CD4-positive, alpha-beta T cell treated with Interleukin-17A for 4 hours (primary cell): Measurements from ENCODE around the gene ITGB7.
A peak's percentile ranks its signal among the peaks of the same experiment; 100 is the strongest.
"Not testable (repeated sequence)": the region's sequence is repeated elsewhere in the genome, so short reads cannot be mapped to it uniquely, and the experiment has no call there.

Experiments used
- DNase-seq: peaks from one replicate; pipeline ENCODE4 v3.0.0-alpha.2; 2020; ENCODE audit warnings: mixed read lengths

The ITGB7 gene

DNA sequence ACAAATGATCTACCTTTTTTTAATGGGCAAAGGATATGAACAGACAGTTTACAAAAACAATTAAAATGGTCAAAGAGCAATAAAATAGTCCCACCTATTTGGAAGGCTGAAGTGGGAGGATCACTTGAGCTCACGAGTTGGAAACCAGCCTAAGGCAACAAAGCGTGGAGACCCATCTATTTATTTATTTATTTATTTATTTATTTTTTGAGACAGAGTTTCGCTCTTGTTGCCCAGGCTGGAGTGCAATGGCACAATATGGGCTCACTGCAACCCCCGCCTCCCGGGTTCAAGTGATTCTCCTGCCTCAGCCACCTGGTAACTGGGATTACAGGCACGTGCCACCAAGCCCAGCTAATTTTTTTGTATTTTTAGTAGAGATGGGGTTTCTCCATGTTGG lies 29.6 kb downstream of the ITGB7 start:
- DNase-seq: not testable (repeated sequence)

DNA sequence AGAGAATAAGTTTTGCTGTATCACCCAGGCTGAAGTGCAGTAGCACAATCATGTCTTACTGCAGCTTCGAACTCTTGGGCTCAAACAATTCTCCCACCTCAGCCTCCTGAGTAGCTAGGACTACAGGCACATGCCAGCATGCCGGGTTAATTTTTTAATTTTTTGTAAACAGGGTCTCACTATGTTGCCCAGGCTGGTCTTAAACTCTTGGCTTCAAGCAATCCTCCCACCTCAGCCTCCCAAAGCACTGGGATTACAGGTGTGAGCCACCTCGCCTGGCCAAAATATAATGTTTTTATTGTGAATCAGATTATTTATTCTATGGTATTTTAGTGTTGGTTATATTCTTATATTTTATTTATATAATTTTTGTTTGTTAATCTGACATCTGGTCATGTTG lies 30.3 kb downstream of the ITGB7 start:
- no peak for DNase-seq

DNA sequence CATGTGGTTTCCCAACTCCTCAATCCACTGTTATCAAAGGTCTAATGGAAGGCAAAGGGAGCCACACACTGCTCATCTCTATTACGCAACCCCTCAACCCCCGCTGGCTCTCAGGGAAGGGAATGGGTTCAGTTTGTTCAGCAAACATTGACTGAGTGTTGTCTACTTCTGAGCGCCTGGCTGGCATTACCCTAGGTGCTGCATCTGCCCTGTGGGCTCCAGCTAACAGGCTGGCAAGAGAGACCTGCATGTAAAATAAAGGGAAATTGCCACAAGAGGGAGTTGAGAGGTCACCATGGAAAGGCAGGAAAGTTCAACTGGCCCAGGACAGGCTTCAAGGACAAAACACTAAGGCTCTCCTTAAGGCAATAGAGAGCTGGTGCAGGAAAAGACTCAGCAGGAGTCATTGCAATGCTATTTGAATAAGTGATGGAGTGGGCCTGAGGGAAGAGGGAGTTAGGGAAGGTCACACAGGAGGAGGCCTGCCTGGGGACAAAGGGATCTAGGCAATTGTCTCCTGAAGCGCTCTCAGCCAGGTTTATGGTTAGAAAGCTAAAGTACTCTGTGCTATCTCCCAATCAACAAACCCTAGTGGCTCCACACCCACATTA lies 32.1 kb downstream of the ITGB7 start:
- no peak for DNase-seq

GRCh38 chr12:53173085-53173715 lies 33.9 kb downstream of the ITGB7 start:
- DNase-seq: no peak

- DNase-seq: no peak
Measured at GRCh38 chr12:53172352-53172751, 34.7 kb downstream of the ITGB7 start.

DNA sequence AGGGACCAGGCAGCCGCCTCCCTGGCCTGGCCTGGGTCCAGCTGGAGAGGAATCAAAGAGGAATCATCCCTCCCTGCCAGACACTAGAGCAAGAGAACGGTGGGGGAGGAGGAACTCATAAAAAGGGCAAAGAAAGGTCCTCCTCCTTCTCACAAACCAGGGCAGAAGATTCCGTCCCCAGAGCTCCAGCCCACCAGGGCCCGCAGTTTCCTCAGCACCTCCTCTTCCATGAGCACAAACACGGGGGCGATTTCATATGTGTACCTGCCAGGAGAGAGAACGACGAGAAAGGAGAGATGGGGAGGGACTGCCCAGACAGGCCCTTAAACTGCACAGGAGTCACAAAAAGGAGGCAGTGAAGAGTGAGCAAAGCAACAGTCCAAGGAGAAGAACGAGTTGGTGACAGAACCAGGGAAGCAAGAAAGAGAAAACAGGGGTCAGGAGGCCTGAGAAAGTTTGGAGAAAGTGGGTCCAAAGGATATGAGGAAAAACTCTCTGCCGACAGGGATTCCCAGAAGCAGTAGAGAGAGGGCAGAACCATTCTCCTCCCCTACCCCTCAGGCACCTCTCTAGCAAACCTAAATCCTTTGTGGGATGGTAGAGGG lies 35.2 kb downstream of the ITGB7 start:
- no peak for DNase-seq

DNA sequence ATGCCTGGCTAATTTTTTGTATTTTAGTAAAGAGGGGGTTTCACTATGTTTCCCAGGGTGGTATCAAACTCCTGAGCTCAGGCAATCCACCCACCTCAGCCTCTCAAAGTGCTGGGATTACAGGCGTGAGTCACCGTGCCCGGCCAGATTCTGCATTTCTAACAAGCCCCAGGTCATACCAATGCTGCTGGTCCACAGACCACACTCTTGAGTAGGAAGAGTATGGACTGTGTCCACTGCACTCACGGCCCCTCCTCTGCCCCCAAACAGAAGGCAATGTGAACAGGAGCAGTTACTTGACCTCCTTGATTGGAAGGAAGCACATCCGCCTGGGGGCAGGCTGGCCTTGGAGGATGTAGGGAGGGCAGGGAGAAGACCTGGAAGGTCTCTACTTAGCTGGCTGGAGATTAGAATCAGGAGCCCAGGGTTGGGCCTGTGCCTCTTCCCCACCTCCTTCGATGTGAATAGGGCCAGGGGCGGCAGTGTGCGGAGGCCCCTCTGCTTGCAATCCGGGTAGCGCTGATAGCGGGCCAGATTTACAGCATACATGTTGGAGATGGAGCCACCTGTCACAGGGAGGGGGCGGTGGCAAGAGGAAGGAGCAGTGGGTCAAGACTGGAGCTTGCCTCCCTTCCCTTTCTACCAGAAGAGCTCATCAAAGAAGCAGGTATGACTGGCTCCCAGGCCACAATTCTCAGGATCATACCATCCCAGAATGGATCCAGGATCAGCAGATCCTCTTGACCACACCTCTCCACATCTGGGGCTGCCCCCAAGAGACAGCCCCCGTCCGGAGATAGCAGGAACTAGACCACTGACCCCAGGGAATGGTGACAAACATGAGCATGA lies 36.0 kb downstream of the ITGB7 start:
- no peak for DNase-seq

DNA sequence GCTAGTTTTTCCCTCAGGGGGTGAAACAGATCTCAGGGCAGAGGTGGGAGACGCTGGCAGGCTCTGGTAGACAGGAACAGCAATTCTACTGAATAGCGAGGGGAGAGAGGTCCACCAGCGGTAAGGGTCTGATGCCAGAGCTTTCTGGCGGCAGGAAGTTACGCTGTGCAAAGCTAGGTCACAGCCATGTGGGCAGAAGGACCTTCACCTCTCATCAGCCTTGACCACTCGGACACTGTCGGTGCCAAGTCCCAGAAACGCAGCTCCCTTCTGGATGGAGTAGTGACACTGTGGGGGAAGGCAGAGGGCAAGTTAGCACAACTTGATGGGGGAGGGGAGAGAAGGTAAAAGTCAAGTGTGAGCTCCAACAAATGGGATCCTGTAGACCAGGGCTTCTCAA lies 36.8 kb downstream of the ITGB7 start:
- DNase-seq: no peak

DNA sequence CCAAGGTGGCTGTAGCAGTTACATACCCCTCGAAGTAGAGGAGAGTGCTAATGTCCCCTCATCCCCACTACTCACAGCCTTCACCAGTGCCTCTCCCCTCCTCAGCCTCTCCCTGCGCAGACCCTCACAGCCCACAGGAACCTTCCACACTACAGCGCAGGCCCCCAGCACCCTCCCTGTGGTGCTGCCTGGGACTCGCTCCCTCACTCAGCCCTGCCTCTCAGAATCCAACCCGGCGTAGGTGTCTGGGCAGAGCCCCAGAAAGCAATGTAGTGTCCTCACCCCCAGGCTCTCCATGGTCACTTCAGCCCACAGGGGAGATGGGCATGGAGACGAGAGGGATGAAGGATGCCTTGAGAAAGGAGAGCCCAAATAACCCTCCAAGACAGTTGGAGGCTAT lies 37.4 kb downstream of the ITGB7 start:
- no peak for DNase-seq

GRCh38 chr12:53166837-53167236 lies 40.2 kb downstream of the ITGB7 start:
- no peak for DNase-seq

DNA sequence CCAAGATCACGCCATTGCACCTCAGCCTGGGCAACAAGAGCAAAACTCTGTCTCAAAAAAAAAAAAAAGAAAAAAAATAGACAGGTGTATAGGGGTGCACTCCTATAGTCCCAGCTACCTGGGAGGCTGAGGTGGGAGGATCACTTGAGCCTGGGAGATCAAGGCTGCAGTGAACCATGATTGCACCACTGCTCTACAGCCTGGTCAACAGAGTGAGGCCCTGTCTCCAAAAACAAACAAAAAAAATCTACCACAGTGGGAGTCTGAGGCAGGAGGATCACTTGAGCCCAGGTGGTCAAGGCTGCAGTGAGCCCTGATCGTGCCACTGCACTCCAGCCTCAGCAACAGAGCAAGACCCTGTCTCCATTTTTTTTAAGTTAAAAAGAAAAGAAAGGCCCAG lies 44.0 kb downstream of the ITGB7 start:
- DNase-seq: not testable (repeated sequence)

- no peak for DNase-seq
Measured at GRCh38 chr12:53161119-53161911, 45.7 kb downstream of the ITGB7 start.

GRCh38 chr12:53160673-53161072 lies 46.4 kb downstream of the ITGB7 start:
- DNase-seq: no peak

GRCh38 chr12:53160000-53160399 lies 47.1 kb downstream of the ITGB7 start:
- DNase-seq: no peak

- peak; percentile 94 for DNase-seq
Measured at GRCh38 chr12:53159195-53159839, 47.7 kb downstream of the ITGB7 start.

DNA sequence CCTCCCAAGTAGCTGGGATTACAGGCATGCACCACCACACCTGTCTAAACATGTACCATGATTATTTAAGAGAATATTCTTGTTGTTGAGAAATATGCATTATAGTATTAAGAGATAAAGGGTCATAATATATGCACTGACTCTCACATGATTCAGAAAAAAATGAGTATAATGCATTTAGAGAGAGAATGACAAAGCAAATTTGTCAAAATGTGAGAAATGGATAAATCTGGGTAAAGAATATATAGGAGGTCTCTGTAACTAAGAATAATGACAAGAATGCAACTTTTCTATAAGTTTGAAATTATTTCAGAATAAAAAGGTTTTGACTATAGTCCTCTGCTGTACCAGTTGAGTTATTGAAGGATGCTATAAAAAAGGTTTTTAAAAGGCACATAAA lies 54.7 kb downstream of the ITGB7 start:
- DNase-seq: no peak

GRCh38 chr12:53151039-53151438 lies 56.0 kb downstream of the ITGB7 start:
- DNase-seq: no peak

- DNase-seq: no peak
Measured at GRCh38 chr12:53147653-53148052, 59.4 kb downstream of the ITGB7 start.

DNA sequence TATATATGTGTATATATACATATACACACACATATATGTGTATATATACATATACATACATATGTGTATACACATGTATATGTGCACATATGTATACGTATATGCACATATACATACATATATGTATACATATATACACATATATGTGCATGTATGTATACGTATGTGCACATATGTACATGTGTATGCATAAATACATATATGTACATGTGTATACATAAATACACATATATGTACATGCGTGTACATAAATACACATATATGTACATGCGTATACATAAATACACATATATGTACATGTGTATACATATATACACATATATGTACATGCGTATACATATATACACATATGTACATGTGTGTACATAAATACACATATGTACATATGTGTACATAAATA lies 59.9 kb downstream of the ITGB7 start:
- DNase-seq: no peak

DNA sequence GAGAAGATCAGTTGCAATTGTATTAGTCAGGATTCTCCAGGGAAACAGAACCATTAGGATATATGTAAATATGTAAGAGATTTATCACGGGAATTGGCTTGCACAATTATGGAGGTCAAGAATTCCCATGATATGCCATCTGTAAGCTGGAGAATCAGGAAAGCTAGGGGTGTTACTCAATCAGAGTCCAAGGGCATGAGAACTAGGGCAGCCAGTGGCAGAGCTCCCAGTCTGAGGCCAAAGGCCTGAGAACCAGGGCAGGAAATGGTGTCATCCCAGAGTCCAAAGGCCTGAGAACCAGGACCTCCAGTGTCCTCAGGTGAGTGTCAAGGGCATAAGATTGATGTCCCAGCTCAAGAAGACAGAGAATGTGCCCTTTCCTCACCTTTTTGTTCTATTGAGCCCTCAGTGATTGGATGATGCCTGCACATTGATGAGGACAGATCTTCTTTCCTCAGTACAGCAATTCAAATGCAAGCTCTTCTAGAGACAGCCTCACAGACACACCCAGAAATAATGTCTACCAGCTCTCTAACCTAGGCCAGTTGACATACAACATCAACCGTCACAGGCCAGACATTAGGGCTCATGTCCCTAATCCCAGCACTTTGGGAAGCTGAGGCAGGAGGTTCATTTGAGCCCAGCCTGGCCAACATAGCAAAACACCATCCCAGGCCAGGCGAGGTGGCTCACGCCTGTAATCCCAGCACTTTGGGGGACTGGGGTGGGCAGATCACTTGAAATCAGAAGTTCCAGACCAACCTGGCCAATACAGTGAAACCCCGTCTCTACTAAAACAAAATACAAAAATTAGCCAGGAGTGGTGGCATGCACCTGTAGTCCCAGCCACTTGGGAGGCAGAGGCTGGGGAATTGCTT lies 61.4 kb downstream of the ITGB7 start:
- DNase-seq: no peak

- no peak for DNase-seq
Measured at GRCh38 chr12:53143355-53143754, 63.7 kb downstream of the ITGB7 start.
